Ascending aorta (tissue), 2 donors: Measurements from ENCODE around the gene LGI2. TPM values are rescaled to one million over a fixed set of nuclear protein-coding genes. Genes with fewer than 3 reads are reported as not detected.
"Not testable (repeated sequence)": the region's sequence is repeated elsewhere in the genome, so short reads cannot be mapped to it uniquely, and the experiment has no call there.

Experiments used
- DNase-seq, 2 donors: peaks; one replicate each; pipeline ENCODE4 v3.0.0-alpha.2; 2019; ENCODE audit warnings: low spot score in 2 of 2
- H3K27ac ChIP-seq, 2 donors: fragments of 200-600 bp; sonication (generic); one replicate each; pipeline ENCODE4 v1.5.1; 2016 to 2017; ENCODE audit warnings: mild to moderate bottlenecking in 1 of 2
- H3K27me3 ChIP-seq: fragments of 200-600 bp; sonication (generic); one replicate; pipeline ENCODE4 v1.5.1; 2017
- H3K36me3 ChIP-seq, 2 donors: fragments of 200-600 bp; sonication (generic); one replicate each; pipeline ENCODE4 v1.5.1; 2016
- H3K4me1 ChIP-seq, 2 donors: fragments of 200-600 bp; sonication (generic); one replicate each; pipeline ENCODE4 v1.5.1; 2016 to 2017; ENCODE audit warnings: mild to moderate bottlenecking in 1 of 2
- H3K4me3 ChIP-seq, 2 donors: fragments of 200-600 bp; sonication (generic); one replicate each; pipeline ENCODE4 v1.5.1; 2016 to 2017; ENCODE audit warnings: mild to moderate bottlenecking in 1 of 2
- H3K9me3 ChIP-seq, 2 donors: fragments of 200-600 bp; sonication (generic); one replicate each; pipeline ENCODE4 v1.5.1; 2016
- CTCF ChIP-seq, 3 experiments: fragments of 200-600 bp in 2 of 3; fragments of 450-650 bp in 1 of 3; sonication (generic) in 2 of 3; IDR thresholded peaks; one replicate each; pipeline ENCODE4 v1.5.1; 2016 to 2019; ENCODE audit warnings: antibody characterized with exemption in 3 of 3, mild to moderate bottlenecking in 1 of 3, moderate library complexity in 1 of 3
- intact Hi-C: fragments of 100-400 bp; cut with DNase I; formaldehyde crosslinking; loops from one replicate; pipeline ENCODE4 v1.15.1; 2023
- total RNA-seq: library from RNA; depleted of rRNA; stranded (reverse); fragments of >200 nt; gene quantifications from one replicate; pipeline ENCODE4 v1.1.0, GENCODE V29; 2016

LGI2 gene
- total RNA-seq, 1 donor from 2014 or later = 2.2 TPM

- H3K27ac ChIP-seq = no peak overlapping the region
- H3K4me3 ChIP-seq = no peak overlapping the region
- intact Hi-C loops = no loop called here
Observed at GRCh38 chr4:25028851-25029250, 1.9 kb downstream of the LGI2 start.

GRCh38 chr4:25022766-25023165, 8.0 kb downstream of the LGI2 start:
- DNase-seq = no peak
- intact Hi-C loops = no loop called here
- no peak overlapping the region for H3K4me3 ChIP-seq
- no peaks in the 10 kb centered on the region for H3K4me1 ChIP-seq
- no peak overlapping the region for H3K27ac ChIP-seq
- no peaks in the 10 kb centered on the region for H3K36me3 ChIP-seq
- no peaks in the 10 kb centered on the region for H3K9me3 ChIP-seq
- no peak for TF ChIP-seq CTCF (IDR thresholded peaks at IDR 0.05)
- H3K27me3 ChIP-seq = no peaks in the 10 kb centered on the region

More at GRCh38 chr4:25028851-25029250, 1.9 kb downstream of the LGI2 start:
- Histone ChIP-seq H3K36me3 (no peaks in the 10 kb centered on the region), H3K4me1 (peaks cover 0 to 4% of the 10 kb centered on the region in 2 donors), H3K27me3 (no peaks in the 10 kb centered on the region), H3K9me3 (no peaks in the 10 kb centered on the region)
- no peak for DNase-seq
- TF ChIP-seq CTCF (IDR thresholded peaks at IDR 0.05) = no peak

- no peaks in the 10 kb centered on the region for H3K27me3 ChIP-seq
- no peak overlapping the region for H3K27ac ChIP-seq
- TF ChIP-seq CTCF (IDR thresholded peaks at IDR 0.05) = no peak
- no peaks in the 10 kb centered on the region for H3K36me3 ChIP-seq
- DNase-seq = no peak
- H3K9me3 ChIP-seq = no peaks in the 10 kb centered on the region
- H3K4me1 ChIP-seq = no peaks in the 10 kb centered on the region
- intact Hi-C loops = no loop called here
- no peak overlapping the region for H3K4me3 ChIP-seq
Observed at GRCh38 chr4:25021216-25021615, 9.5 kb downstream of the LGI2 start.

GRCh38 chr4:25020236-25020635, 10.5 kb downstream of the LGI2 start:
- Histone ChIP-seq H3K4me1 (no peaks in the 10 kb centered on the region), H3K36me3 (no peaks in the 10 kb centered on the region), H3K4me3 (no peak overlapping the region), H3K27me3 (no peaks in the 10 kb centered on the region), H3K27ac (no peak overlapping the region), H3K9me3 (no peaks in the 10 kb centered on the region)
- intact Hi-C loops = no loop called here
- TF ChIP-seq CTCF (IDR thresholded peaks at IDR 0.05) = no peak
- DNase-seq = no peak

GRCh38 chr4:25019501-25019900, 11.2 kb downstream of the LGI2 start:
- H3K4me3 ChIP-seq = no peak overlapping the region
- no peaks in the 10 kb centered on the region for H3K36me3 ChIP-seq
- DNase-seq = no peak
- no peaks in the 10 kb centered on the region for H3K27me3 ChIP-seq
- H3K4me1 ChIP-seq = no peaks in the 10 kb centered on the region
- intact Hi-C loops = no loop called here
- H3K9me3 ChIP-seq = no peaks in the 10 kb centered on the region
- TF ChIP-seq CTCF (IDR thresholded peaks at IDR 0.05) = no peak
- no peak overlapping the region for H3K27ac ChIP-seq

GRCh38 chr4:25015012-25015411, 15.7 kb downstream of the LGI2 start:
- H3K27ac ChIP-seq = no peak overlapping the region
- H3K4me1 ChIP-seq = peaks cover 0 to 3% of the 10 kb centered on the region in 2 donors
- intact Hi-C loops = no loop called here

GRCh38 chr4:25014662-25014983, 16.1 kb downstream of the LGI2 start:
- H3K27ac ChIP-seq, H3K9me3 ChIP-seq, H3K4me1 ChIP-seq, intact Hi-C loops, DNase-seq, H3K36me3 ChIP-seq, H3K4me3 ChIP-seq, H3K27me3 ChIP-seq: not testable (repeated sequence)

More at GRCh38 chr4:25015012-25015411, 15.7 kb downstream of the LGI2 start:
- TF ChIP-seq CTCF (IDR thresholded peaks at IDR 0.05) = no peak
- Histone ChIP-seq H3K4me3 (no peak overlapping the region), H3K36me3 (no peaks in the 10 kb centered on the region), H3K27me3 (no peaks in the 10 kb centered on the region), H3K9me3 (no peaks in the 10 kb centered on the region)
- no peak for DNase-seq
